Fibroblast of peridontal ligament (primary cell): ENCODE measurements around the gene FARS2.
"Not testable (repeated sequence)": the region's sequence is repeated elsewhere in the genome, so short reads cannot be mapped to it uniquely, and the experiment has no call there.

Experiments
- DNase-seq: peaks from one replicate; pipeline ENCODE4 v3.0.0-alpha.2; 2010; ENCODE audit errors: extremely low read depth

FARS2 gene

DNA sequence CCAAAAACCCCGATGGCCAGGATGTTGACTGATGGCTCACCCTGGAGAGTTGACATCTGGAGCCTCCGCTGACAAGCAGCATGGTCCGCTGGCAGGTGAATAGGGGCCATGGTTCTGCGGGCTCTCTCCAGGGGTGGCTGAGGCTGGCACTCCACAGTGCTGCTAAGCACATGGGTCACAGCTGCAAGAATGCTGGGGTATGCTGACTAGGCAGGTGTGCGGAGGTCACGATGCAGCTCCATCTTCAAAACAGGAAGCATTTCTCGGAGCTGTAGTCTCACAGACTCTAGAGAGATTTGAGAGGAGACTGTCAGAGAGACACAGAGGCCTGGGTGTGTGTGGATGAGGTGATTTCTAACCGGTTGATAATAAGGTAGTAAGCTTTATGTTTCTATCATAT lies 403.9 kb downstream of the FARS2 start:
- no peak for DNase-seq

DNA sequence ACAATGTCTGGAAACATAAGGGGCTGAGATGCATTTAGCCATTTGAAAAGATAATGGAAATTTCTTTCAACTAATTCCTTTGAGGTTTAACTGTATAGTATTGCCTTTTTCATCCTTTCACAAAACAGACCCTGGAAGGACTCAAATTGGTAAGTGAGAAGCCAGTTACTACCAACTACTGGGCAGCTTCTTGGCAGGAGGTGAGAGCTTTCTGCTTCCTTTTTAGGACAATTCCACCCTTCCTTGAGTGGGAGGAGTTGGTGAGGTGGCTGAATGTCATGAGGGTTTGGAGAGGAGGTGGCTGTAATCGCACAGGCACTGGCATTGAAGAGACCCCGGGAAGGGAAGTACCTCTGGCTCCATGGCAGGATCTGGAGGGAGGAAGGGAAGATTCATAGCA lies 404.4 kb downstream of the FARS2 start:
- no peak for DNase-seq

DNA sequence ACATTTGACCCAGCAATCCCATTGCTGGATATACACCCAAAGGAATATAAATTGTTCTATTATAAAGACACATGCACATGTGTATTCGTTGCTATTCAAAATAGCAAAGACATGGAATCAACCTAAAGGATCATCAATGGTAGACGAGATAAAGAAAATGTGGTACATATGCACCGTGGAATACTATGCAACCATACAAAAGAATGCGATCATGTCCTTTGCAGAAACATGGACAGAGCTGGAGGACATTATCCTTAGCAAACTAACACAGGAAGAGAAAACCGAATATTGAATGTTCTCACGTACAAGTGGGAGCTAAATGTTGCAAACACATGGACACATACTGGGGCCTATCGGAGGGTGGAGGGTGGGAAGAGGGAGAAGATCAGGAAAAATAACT lies 405.4 kb downstream of the FARS2 start:
- DNase-seq, result no peak

DNA sequence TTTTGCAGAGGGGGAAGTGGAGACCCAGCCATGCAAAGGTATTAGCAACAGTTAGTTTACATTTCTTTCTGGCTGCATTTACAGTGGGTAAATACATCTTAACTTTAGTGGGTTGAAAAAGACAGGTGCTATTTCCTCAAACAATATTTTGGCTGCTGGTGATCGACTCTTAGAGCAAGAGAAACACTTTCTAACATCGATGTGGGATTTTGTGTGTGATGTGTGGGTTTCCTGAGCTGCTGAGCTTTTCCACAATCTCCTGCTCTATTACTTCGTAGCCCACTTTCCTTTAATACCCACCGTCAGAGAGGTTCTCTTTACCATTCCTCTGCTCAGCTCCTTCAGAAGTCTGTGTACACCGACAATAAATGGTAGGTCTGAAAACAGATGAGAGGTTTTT lies 406.4 kb downstream of the FARS2 start:
- DNase-seq, result no peak

DNA sequence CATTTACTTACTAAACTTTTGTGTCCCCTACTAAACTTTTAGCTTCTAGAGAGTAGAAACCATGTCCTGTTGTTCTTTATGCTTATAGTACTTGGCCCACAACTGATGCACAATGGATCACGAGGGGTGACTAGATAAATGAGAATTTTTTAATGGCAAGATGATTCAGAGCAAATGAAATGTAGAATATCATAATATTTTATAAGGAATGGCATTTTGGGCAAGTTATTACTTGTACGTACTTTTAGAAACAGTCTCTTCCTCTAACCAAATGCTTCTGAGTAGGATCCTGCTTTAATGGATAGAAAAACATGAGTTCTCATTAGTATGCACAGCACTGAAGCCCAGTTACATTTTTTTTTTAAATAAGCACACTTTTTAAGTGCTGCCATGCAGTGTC lies 409.1 kb downstream of the FARS2 start:
- DNase-seq, result no peak

DNA sequence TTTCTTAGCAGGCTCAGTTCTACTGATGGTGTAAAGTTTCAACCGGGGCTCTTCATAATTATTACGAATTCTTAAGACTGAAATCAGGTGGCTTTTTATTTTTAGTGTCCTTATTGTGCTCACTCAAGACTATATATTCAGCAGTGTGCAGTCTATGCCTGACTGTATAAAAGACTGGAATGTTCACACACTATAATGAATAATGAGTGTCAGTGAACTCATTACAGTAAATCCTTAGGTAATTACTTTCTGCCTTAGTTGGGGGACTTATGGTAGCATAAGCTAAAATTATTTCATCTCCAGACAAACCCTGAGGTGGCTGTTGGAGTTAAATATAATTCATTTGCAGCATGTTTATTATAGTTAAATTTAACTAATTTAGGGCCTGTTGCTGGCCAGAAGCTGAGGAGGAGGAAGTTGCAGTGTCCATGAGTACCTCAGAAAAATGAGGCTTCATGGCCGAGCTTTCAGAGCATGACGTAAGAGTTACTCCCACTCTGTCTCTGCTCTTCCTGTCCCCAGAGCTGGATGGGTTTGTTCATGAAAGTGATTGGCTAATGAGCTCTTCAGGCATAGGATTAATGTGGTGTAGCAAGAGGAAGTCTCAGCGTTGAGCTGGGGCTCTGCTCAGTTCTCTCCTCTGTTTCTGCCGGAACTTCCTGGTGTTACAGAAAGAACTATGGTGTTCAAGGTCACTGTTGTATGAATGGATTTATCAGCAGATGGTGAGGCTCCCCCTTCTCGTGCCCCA lies 409.7 kb downstream of the FARS2 start:
- DNase-seq, result no peak

DNA sequence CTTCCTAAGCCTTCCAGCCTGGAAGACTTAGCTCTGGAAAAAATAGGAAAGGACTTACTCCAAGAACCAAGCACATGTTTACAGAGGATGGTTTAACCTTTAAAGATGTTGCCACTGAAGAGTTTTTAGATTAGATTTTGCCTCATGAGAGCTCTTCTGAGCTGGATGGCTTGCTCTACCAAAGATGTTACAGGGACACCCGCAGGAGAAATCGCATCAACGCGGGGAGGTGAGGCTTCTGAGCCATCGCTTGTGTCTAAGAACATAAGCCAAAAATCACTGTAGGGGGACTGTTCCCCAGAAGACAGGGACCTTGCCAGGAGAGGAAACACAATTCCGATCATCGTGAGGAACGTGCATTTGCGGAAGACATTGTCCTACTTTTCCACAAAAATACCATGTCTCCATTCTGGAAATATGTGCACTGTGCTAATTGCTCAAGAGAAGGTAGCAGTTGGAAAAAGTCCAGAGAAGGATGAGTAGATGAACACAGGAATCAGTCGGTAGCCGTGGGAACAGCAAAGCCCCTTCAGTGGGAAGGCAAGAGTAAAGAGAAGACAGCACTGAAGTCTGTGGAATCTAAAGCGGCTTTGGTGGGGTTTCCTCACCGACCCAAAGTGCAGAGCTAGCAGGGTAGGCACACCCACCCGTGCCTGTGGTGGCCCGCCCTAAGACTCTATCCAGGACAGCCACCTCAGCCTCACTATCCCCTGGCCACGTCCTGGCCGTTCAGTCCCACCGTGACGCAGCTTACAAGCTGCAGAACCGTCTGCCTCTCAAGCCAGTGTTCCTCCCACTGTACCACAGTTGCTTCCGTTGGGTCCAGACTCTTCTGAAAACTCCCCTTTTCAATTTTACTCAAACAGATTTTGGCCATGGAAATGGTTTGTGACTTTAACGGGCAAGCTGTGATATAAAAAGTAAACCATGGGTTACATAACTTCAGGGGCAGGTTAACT lies 410.6 kb downstream of the FARS2 start:
- no peak for DNase-seq

DNA sequence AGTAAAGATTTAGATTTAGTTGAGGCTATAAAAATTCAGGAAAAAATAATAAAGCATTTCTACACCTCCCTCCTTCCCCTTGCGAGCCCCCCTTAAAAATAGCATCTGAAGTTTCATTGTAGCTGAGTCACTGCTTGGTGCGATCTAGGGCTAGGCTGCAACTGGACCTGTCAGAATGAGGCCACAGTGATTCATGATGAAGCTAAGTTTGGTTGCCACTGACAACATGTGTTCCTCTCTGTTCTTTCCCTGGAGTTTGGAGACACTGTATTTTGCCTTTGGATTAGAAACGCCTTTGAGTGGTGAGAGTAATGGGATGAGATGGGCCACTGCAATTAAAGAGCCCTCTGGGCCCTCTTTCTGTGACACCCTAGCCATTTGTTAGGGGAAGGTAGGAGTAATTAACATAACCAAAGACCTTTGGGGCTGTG lies 411.3 kb downstream of the FARS2 start:
- peak; percentile 93 for DNase-seq

DNA sequence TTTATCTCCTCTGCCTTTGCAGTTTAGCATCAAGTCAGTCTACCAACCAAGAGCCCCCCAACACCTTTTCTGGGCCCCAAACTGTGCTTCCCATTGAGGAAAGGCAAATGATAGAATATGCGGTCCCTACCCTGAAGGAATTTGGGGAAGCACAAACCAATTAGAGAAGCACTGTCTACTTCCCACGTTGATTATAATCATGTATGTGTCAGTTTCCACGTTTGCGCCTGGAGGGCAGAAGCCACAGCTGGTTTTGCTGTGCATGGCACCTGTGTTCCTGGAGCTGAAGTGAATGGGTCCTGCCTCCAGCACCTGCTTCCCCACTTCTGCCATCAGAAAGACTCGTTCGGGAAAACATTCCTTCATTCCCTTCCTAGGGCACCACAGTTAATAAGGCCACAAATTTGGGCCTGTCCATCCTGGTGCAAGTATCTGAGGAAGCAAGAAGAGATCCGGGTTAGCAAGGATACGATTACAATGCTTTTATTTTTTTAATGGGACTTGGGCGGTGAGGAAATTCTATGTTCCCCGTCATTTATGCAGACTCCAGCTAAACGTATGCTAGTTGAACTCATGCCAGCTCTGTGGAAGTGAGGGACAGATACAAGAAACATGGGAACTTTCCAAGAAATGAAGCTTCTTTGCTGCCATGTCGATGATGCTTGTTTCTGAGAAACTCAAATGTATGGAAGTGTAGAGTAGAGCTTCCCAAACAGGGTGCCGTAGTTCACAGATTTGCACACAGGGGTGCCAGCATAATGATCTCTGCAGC lies 411.9 kb downstream of the FARS2 start:
- DNase-seq, result no peak

DNA sequence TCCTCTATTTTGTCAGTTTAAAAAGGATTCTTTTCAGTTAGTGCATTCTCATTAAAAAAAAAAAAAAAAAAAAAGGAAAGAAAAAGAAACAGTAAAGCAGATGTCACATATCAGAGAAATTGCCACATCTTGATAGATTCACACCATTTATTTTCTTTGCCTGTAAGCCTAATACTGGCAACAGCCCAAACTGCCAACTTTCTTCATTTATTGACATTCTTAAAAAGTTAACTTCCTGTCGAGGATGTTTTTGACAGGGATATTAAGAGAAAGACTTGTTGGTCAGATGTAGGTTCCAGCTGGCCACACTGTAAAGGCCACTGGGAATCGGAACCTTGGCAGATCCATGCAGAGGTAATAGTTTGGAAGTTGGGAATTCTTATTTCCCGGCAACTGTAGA lies 412.8 kb downstream of the FARS2 start:
- no peak for DNase-seq

DNA sequence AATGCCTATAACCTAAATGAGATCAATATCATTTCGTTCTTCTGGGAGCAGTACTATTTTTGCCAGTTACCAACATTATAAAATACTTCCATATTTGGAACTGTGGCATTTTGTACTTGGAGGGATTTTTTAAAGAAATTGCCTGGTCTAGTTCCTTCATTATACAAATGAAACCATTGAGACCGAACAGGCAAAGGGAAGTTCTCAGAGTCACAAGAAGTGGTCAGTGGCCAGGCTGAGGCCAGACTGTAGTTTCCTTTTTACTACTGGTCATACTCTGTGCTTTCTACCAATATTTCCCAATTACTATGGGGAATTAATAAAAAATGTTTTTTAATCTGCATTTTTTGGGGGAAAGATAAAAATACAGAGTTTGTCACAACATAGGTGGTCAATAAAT lies 413.4 kb downstream of the FARS2 start:
- no peak for DNase-seq

DNA sequence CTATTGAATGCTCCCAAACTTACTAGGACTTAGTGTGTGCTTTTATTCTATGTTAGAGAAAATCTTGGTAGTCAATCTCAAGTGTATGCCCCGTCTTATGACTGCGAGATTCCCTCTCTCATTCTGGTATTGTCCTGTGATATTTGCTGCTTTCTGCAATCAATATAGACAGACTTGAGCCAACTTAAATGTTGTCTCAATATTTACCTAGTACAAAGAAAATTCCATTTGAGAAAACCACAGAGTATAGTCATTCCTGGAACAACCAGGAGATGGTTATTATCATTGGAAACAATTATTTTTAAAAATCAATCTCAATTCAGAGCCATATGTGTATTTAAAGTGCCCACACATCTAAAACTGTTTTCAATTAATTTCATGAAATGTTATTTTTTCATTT lies 415.4 kb downstream of the FARS2 start:
- no peak for DNase-seq

DNA sequence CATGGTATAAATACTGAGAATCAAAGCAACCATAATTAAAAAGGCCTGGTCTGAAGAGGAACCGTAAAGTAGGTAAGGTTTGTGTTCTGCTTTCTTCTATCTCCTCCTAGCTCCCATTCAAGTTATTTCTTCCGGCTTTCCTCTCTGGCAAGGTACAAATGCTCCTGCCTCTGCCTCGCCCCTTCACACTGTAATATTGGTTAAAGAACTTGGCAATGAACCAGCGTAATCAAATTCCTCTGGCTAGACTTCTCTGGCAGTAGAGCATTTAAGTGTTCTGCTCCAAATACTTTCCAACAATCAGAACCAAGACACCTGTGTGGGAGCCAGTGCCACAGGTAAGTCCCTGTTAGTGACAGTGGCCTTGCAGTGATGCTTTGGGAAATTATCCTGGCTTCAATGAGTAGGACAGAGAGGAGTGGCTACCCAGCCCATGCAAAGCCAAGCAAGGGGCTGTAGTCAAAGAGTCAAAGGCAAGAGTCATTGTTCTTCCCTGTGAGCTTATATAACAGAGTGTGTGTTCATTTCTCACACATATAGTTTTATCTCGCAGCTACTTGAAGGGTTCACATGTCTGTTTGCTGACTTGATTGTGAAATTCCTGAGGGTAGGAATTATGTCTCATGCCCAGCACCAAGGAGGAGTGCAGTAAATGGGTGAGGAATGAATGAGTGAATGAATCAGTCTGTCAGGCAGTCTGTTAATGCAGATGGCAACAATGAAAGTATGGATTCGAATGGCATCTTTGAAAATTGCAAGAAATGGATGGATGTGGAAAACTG lies 416.1 kb downstream of the FARS2 start:
- DNase-seq, result no peak

DNA sequence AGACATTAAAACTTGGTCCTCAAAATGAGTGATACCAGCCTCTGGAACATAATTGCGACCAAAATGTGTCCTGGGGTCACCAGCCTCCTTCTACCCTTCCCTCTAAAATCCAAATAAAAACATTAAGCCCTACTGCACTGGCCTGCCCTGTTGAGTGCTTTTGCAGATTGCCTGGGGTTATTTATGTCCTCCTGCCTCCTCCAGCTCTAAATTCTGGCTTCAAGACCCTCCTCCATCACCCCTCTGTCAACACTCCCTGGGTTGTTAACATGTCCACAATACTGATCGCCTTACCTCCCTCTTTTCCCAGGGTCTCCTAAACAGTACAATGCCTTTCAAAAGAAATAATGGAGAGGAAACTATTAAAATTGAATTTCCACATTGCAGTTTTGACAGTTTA lies 418.0 kb downstream of the FARS2 start:
- DNase-seq, result no peak

DNA sequence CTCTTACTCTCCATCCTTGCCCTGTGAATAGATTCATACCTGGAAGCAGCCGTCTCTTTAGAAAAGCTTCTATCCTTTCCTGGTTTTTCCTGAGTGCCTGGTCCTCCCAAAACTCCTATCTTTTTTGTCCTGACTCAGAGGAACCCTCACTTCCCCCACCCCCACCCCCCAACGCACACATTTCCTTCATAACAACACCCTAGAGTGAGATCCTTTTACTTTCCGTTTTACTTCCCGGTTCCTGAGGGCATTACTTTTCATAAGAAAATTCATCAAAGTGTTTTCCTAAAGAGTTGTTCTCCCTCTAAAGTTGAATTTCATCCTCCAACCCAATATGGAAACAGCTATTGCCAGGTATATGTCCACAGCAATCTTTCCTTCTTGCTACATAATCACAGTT lies 418.4 kb downstream of the FARS2 start:
- no peak for DNase-seq

DNA sequence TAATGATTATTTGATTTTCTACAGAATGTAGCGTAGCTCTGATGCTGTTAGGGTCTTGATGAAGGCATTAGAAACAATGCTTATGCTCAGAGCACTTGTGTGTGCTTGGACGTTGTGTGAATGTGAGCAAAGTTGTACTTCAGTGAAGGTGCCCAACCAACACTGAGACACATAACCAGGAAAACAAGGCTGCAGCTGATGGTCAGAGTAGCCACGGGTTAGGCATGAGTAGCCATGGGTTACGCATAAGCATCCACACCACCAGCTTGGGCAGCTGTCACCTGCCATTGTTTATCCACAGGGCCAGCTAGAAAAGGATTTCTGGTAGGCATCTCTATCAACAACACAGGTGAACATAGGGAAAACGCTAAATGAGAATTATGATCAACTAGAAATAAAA lies 418.8 kb downstream of the FARS2 start:
- DNase-seq, result no peak

DNA sequence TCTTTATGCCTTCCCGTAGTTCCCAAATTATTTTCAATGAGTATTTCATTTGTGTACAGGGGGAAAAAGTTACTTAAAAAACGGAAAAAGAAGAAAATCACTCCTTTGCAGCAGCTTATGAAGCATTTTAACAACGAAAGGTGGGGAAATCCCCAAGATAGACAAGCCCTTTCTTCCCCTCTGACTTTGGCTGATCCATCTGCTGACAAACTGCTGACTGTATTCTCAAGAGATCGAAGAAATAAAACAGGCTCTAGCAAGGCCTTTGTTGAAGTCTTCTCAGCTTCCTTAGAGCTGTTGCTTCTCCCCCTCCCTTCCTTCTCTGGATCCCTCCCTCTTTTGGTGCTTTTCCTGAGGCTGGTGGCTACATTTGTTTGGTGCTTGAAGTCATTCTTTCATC lies 420.2 kb downstream of the FARS2 start:
- DNase-seq, result peak; percentile 60

DNA sequence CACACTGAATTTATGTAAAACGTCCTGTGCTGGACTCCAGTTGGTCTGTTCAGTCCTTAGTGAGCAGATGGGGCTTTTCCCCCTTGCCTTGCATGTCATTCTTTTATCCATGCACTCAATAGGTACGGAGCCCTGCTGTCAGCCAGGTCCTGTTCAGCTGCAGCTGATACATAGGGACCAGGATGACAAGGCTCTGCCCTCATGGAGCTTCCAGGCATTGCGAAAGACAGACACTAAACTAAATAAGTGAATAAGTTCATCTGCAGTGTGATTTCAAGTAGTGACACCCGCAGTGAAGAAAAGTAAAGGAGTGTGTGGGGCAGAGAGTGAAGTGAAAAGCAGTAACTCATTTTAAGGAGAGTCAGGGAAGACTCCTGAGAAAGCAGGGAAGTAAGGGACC lies 421.2 kb downstream of the FARS2 start:
- DNase-seq, result no peak

DNA sequence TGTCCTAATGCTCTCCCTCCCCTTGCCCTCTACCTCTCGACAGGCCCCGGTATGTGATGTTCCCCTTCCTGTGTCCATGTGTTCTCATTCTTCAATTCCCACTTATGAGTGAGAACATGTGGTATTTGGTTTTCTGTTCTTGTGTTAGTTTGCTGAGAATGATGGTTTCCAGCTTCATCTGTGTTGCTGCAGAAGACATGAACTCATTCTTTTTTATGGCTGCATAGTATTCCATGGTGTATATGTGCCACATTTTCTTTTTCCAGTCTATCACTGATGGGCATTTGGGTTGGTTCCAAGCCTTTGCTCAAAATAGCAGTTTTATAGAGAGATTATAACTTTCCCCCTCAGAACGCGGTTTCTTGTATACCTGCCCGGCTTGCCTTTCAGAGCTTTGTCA lies 422.4 kb downstream of the FARS2 start:
- not testable (repeated sequence) for DNase-seq

DNA sequence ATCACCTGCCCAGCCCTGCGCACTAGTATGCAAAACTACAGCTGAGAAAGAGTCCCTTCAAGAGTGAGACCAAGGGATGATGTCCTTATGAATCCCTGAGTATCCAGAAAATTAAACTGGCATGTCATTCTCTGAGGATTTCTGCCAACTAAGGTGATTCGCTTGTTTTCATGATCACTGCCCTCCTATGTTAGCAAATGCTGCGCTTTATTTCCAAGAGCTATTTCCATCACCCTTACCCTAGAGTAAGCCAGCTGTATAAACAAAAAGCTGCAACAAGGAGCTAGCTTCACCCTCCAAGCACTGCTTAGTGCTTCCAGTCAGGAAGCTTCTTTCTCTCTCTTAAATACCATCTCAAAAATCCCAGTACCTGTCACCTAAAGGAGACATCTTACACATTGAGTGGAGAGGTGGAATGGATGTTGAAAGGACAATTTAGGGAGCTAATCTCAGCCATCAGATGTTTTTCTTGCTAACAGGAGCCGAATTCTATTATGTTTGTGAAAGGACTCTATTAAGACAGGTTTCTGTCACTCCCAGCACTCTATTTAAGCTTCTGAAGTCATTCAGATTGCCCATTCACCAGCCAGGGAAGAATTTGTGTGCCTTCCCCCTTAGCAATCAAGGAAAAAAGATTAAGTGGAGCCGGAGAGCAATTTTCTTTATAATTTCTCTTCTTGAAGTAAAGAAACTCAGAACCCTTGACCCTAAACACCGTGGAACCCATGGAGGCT lies 423.2 kb downstream of the FARS2 start:
- DNase-seq, result peak; percentile 60
